NT2/D1 (cell line): ENCODE results near the gene DDX51.

Source experiments
- SUZ12 ChIP-seq: IDR thresholded peaks from 2 replicates; pipeline ENCODE4 v1.6.1; 2011; ENCODE audit not compliant: insufficient read length, insufficient read depth; ENCODE audit errors: extremely low read depth
- YY1 ChIP-seq: IDR thresholded peaks from 2 replicates; pipeline ENCODE4 v1.6.1; 2011; ENCODE audit not compliant: insufficient read length, insufficient read depth
- ZNF274 ChIP-seq: IDR thresholded peaks from 2 replicates; pipeline ENCODE4 v1.6.1; 2011; ENCODE audit warnings: mild to moderate bottlenecking, low read depth, low read length

GRCh38 chr12:132187646-132188450, 43.7 kb upstream of the DDX51 start:
- TF ChIP-seq YY1 = no peak
- TF ChIP-seq SUZ12 = no peak
- TF ChIP-seq ZNF274 = no peak
